Measurements from ENCODE around the gene TNFRSF14. TPM values are rescaled to one million over a fixed set of nuclear protein-coding genes. Genes with fewer than 3 reads are reported as not detected.

The TNFRSF14 gene
- total RNA-seq, 4 donors from 2014 or later, result 35.2 to 43.6 (median 38.3) TPM

GRCh38 chr1:2516124-2516523, 40.0 kb upstream of the TNFRSF14 start:
- DNase-seq (ENCODE audit: low spot score in 2 of 2), result no peak
- H3K4me3 ChIP-seq (ENCODE audit: low read depth, poor library complexity, severe bottlenecking), result no peak overlapping the region
- no peak for TF ChIP-seq POLR2A (IDR thresholded peaks at IDR 0.05)
- no peak for TF ChIP-seq CTCF (IDR thresholded peaks at IDR 0.05)
- 93 to 95% methylated on average over 17 of the region's 17 CpGs for WGBS, 2 donors
- intact Hi-C loops (cut with DNase I; ENCODE audit: low total_unique reads), result no loop called here

GRCh38 chr1:2516946-2517345, 39.2 kb upstream of the TNFRSF14 start:
- 95 to 96% methylated on average over 14 of the region's 14 CpGs for WGBS, 2 donors
- no peak overlapping the region for H3K4me3 ChIP-seq (ENCODE audit: low read depth, poor library complexity, severe bottlenecking)
- no peak for DNase-seq (ENCODE audit: low spot score in 2 of 2)
- intact Hi-C loops (cut with DNase I; ENCODE audit: low total_unique reads), result no loop called here
- TF ChIP-seq CTCF (IDR thresholded peaks at IDR 0.05) (no peak), POLR2A (IDR thresholded peaks at IDR 0.05) (no peak)

- TF ChIP-seq CTCF (IDR thresholded peaks at IDR 0.05), result no peak
- no peak for TF ChIP-seq POLR2A (IDR thresholded peaks at IDR 0.05)
- WGBS, 2 donors, result 95 to 99% methylated on average over 12 to 17 of the region's 17 CpGs
- DNase-seq (ENCODE audit: low spot score in 2 of 2), result no peak
- intact Hi-C loops (cut with DNase I; ENCODE audit: low total_unique reads), result no loop called here
- H3K4me3 ChIP-seq (ENCODE audit: low read depth, poor library complexity, severe bottlenecking), result no peak overlapping the region
Measured at GRCh38 chr1:2517966-2518365, 38.2 kb upstream of the TNFRSF14 start.

- no peak for DNase-seq (ENCODE audit: low spot score in 2 of 2)
- H3K4me3 ChIP-seq (ENCODE audit: low read depth, poor library complexity, severe bottlenecking), result no peak overlapping the region
- TF ChIP-seq CTCF (IDR thresholded peaks at IDR 0.05), result no peak
- no peak for TF ChIP-seq POLR2A (IDR thresholded peaks at IDR 0.05)
- intact Hi-C loops (cut with DNase I; ENCODE audit: low total_unique reads), result no loop called here
- 95% methylated on average over 26 of the region's 26 CpGs for WGBS, 2 donors
Measured at GRCh38 chr1:2518528-2518927, 37.6 kb upstream of the TNFRSF14 start.

- H3K4me3 ChIP-seq (ENCODE audit: low read depth, poor library complexity, severe bottlenecking), result no peak overlapping the region
- 88 to 93% methylated on average over 25 of the region's 25 CpGs for WGBS, 2 donors
- no peak for DNase-seq (ENCODE audit: low spot score in 2 of 2)
- intact Hi-C loops (cut with DNase I; ENCODE audit: low total_unique reads), result no loop called here
- TF ChIP-seq CTCF (IDR thresholded peaks at IDR 0.05) (no peak), POLR2A (IDR thresholded peaks at IDR 0.05) (no peak)
Measured at GRCh38 chr1:2519029-2519685, 37.0 kb upstream of the TNFRSF14 start.

- no peak for TF ChIP-seq POLR2A (IDR thresholded peaks at IDR 0.05)
- no peak for TF ChIP-seq CTCF (IDR thresholded peaks at IDR 0.05)
- intact Hi-C loops (cut with DNase I; ENCODE audit: low total_unique reads), result no loop called here
- DNase-seq (ENCODE audit: low spot score in 2 of 2), result no peak
- H3K4me3 ChIP-seq (ENCODE audit: low read depth, poor library complexity, severe bottlenecking), result no peak overlapping the region
- 92 to 98% methylated on average over 22 to 23 of the region's 30 CpGs for WGBS, 2 donors
Measured at GRCh38 chr1:2519729-2520128, 36.4 kb upstream of the TNFRSF14 start.

Data from lower leg skin (tissue), 4 donors.